PFSK-1 (cell line): ENCODE measurements around the gene PNKD.
A peak's percentile ranks its signal among the peaks of the same experiment; 100 is the strongest.

Experiments used
- FOXP2 ChIP-seq: optimal IDR thresholded peaks from 2 replicates; pipeline ENCODE3; 2011; ENCODE audit warnings: borderline replicate concordance, control low read depth, inconsistent platforms; ENCODE audit not compliant: insufficient read depth; ENCODE audit errors: extremely low read length, extremely low read depth
- POLR2AphosphoS5 ChIP-seq: IDR thresholded peaks from 2 replicates; pipeline ENCODE4 v1.6.1; 2012; ENCODE audit warnings: low read depth, mild to moderate bottlenecking, control low read depth, low read length, moderate library complexity
- REST ChIP-seq, 2 experiments: IDR thresholded peaks; 2 replicates each; pipeline versions ENCODE4 v1.6.1 to v1.8.0; 2011 to 2012; ENCODE audit warnings: low read depth in 2 of 2, low read length in 2 of 2, control low read depth in 1 of 2, inconsistent platforms in 1 of 2, mild to moderate bottlenecking in 1 of 2, moderate library complexity in 1 of 2; ENCODE audit not compliant: insufficient read depth in 1 of 2
- SIN3A ChIP-seq: IDR thresholded peaks from 2 replicates; pipeline ENCODE4 v1.6.1; 2012; ENCODE audit warnings: mild to moderate bottlenecking, low read length, moderate library complexity, borderline replicate concordance; ENCODE audit not compliant: insufficient read depth
- TAF1 ChIP-seq: IDR thresholded peaks from 2 replicates; pipeline ENCODE4 v1.6.1; 2012; ENCODE audit warnings: low read length, control low read depth, borderline replicate concordance; ENCODE audit not compliant: insufficient read depth

The PNKD gene

GRCh38 chr2:218395456-218395825 is 125.1 kb downstream of the PNKD start:
- TF ChIP-seq FOXP2 (no peak), POLR2AphosphoS5 (no peak), SIN3A (no peak), TAF1 (no peak), REST (IDR thresholded peaks at IDR 0.05; ENCODE audit: insufficient read depth in 1 of 2, low read depth in 2 of 2, low read length in 2 of 2) (no peak)

GRCh38 chr2:218395826-218396687 is 125.7 kb downstream of the PNKD start:
- TF ChIP-seq SIN3A (no peak), REST (IDR thresholded peaks at IDR 0.05; ENCODE audit: insufficient read depth in 1 of 2, low read depth in 2 of 2, low read length in 2 of 2) (no peak), FOXP2 (peak; percentile 40), POLR2AphosphoS5 (no peak), TAF1 (no peak)
